MG63 (cell line): Measurements from ENCODE around the gene SELENOT. TPM values are rescaled to one million over a fixed set of nuclear protein-coding genes. Genes with fewer than 3 reads are reported as not detected.

ENCODE experiments used
- DNase-seq: peaks from one replicate; pipeline ENCODE4 v3.0.0-alpha.2; 2020
- H3K27me3 ChIP-seq: fragments of 250-450 bp; sonication (Bioruptor Pico); 2 replicates; pipeline ENCODE4 v1.5.1; 2020; ENCODE audit warnings: mild to moderate bottlenecking, moderate library complexity
- H3K36me3 ChIP-seq: fragments of 250-450 bp; sonication (Bioruptor Pico); 2 replicates; pipeline ENCODE4 v1.5.1; 2020; ENCODE audit warnings: mild to moderate bottlenecking, moderate library complexity
- H3K4me3 ChIP-seq: fragments of 250-450 bp; sonication (Bioruptor Pico); 2 replicates; pipeline ENCODE4 v1.5.1; 2020; ENCODE audit warnings: mild to moderate bottlenecking, moderate library complexity
- H3K9me3 ChIP-seq: fragments of 250-450 bp; sonication (Bioruptor Pico); 2 replicates; pipeline ENCODE4 v1.5.1; 2020; ENCODE audit warnings: mild to moderate bottlenecking, moderate library complexity
- total RNA-seq: library from RNA; depleted of rRNA; stranded (reverse); fragments of >200 nt; shearing (Covaris generic); gene quantifications from 2 replicates; pipeline ENCODE4 v1.2.3, GENCODE V29; 2014; ENCODE audit warnings: low replicate concordance; rRNA removed

The SELENOT gene, protein sequence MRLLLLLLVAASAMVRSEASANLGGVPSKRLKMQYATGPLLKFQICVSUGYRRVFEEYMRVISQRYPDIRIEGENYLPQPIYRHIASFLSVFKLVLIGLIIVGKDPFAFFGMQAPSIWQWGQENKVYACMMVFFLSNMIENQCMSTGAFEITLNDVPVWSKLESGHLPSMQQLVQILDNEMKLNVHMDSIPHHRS
- 123 and 174 TPM in 2 replicates for total RNA-seq

DNA sequence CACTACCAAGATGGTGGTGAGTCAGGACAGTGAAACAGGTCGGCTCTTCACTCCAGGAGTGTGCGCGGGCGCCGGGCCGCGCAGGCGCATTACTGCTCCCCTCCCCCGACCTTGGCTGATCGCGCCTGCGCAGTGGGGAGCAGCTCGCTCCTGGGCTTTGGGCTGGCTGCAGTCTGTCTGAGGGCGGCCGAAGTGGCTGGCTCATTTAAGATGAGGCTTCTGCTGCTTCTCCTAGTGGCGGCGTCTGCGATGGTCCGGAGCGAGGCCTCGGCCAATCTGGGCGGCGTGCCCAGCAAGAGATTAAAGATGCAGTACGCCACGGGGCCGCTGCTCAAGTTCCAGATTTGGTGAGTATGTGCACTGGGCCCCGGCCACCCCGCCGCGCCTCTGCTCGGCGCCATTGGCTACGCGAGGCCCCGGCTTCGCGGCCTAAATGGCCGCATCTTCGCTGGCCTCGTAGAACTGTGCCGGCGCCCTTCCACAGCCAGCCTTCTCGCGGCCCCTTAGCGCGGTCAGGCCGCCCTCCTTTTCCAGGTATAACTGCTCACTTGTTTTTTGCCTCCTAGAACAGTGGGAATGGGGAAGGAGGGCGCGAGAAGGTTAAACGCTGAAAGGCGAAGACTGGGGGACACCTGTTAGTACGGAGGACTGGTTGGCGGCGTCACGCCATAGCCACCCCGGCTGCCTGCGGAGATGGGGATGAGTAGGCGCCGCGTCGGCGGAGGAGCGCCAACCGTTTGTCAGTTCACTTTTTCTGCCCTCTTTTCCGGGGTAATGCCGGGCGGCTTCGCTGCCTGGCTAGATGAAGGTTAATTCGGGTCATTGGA is at the start of gene SELENOT:
Gene SELENOT, plus strand, starts transcription at position 169 of the 827 bp plus-strand sequence. Its CDS starts 42 bp downstream, at position 211.
- peak; percentile 98 for DNase-seq

DNA sequence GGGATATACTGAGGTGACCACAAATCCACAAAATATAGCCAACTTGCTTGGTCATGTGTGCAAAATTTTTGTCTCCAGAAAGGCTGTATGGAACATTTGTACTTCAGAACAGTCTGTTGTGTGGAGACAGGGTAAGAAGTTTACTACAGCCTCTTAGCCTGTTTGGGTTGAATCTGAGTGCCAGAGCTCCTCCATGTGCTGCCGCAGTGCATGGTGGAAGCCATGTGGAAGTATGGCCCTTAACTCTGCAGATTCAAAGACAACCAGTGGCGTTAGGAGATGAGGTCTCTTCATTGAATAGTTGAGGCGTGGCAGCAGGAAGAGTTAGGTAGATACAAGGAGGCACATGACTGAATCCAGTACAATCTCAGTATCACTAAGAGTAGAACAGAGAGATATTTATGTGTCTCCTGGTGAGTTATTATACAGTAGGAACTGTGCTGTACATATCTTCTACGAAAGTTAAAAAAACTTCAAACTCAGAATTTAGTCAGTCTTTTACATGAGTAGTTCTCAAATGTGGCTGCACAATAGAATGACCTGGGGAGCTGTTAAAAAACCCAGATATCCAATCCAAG is 47.2 kb upstream of the SELENOT start:
- DNase-seq: no peak
- Histone ChIP-seq H3K9me3 (no peaks in the 10 kb centered on the region), H3K4me3 (no peak overlapping the region), H3K27me3 (no peaks in the 10 kb centered on the region), H3K36me3 (peaks cover 83% of the 10 kb centered on the region)

More for the DNA sequence above, at the start of gene SELENOT:
- peak within 1 kb of the TSS; percentile 65 for H3K4me3 ChIP-seq
- no peaks in the 10 kb centered on the region for H3K9me3 ChIP-seq
- no peaks in the 10 kb centered on the region for H3K27me3 ChIP-seq
- peaks cover 20% of the 10 kb centered on the region for H3K36me3 ChIP-seq

GRCh38 chr3:150556792-150557191 is 46.3 kb upstream of the SELENOT start:
- no peaks in the 10 kb centered on the region for H3K9me3 ChIP-seq
- no peak overlapping the region for H3K4me3 ChIP-seq
- no peaks in the 10 kb centered on the region for H3K27me3 ChIP-seq
- H3K36me3 ChIP-seq: peaks cover 81% of the 10 kb centered on the region
- no peak for DNase-seq

GRCh38 chr3:150557725-150558124 is 45.4 kb upstream of the SELENOT start:
- H3K4me3 ChIP-seq: no peak overlapping the region
- no peaks in the 10 kb centered on the region for H3K9me3 ChIP-seq
- H3K36me3 ChIP-seq: peaks cover 76% of the 10 kb centered on the region
- no peaks in the 10 kb centered on the region for H3K27me3 ChIP-seq
- DNase-seq: no peak

GRCh38 chr3:150564243-150564642 is 38.9 kb upstream of the SELENOT start:
- DNase-seq: no peak
- Histone ChIP-seq H3K36me3 (peaks cover 76% of the 10 kb centered on the region), H3K27me3 (no peaks in the 10 kb centered on the region), H3K4me3 (no peak overlapping the region), H3K9me3 (no peaks in the 10 kb centered on the region)

DNA sequence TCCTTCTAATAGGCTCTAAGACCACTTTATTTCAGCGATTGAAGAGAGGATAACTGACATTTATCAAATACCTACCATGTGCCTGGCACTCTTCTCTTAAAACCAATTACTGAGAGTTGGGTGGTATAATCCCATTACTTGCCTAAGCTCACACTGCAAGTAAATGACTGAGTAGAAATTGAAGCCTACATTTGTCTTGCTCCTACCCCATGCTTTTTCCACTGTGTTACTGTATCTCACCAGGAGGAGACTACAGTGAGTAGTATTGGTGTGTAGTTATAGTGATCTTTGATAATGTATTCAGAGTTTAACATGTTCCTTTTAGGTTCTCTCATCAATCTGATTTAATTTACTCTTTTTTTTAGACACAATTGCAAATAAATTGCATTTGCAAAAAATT is 35.8 kb upstream of the SELENOT start:
- H3K27me3 ChIP-seq: no peaks in the 10 kb centered on the region
- no peak overlapping the region for H3K4me3 ChIP-seq
- H3K9me3 ChIP-seq: no peaks in the 10 kb centered on the region
- H3K36me3 ChIP-seq: peaks cover 82% of the 10 kb centered on the region
- DNase-seq: no peak

DNA sequence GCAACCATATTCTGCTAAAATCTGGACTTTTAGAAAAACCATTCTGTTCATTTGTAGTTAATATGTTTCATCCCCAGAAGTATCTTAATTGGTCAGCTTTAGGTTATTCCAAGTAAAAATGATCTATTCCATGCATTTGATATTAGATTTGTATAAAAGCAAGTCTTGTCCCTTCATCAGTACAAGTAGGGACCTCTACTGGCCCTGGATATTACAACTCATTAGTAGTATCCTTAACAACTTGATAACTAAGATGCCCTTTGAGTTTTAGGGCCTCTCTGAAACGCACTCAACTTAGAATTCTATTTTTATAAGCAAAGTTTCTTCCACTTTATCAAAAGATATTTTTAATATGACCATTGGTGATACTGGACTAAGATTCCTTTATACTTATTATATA is 25.3 kb upstream of the SELENOT start:
- Histone ChIP-seq H3K27me3 (no peaks in the 10 kb centered on the region), H3K36me3 (peaks cover 85% of the 10 kb centered on the region), H3K4me3 (no peak overlapping the region), H3K9me3 (no peaks in the 10 kb centered on the region)
- DNase-seq: no peak

DNA sequence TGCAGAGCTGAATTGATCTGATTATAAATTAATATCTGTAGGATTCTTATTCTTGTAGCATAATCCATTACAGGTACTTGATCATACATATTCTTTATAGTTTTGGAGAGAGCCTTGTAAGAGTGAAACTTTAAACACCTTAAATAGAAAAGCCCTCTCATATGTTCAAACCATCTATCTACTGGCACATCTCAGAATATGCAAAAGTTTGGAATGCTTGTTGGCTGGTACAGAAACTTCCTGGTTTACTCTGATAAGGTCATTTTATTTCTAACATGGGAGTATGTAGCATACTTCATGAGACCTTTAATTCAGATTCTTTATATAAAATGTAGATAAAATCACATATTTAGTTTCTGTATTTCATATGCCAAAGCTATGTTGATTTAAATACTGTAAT is 21.9 kb upstream of the SELENOT start:
- H3K27me3 ChIP-seq: no peaks in the 10 kb centered on the region
- DNase-seq: no peak
- H3K36me3 ChIP-seq: peaks cover 88% of the 10 kb centered on the region
- no peaks in the 10 kb centered on the region for H3K9me3 ChIP-seq
- no peak overlapping the region for H3K4me3 ChIP-seq

DNA sequence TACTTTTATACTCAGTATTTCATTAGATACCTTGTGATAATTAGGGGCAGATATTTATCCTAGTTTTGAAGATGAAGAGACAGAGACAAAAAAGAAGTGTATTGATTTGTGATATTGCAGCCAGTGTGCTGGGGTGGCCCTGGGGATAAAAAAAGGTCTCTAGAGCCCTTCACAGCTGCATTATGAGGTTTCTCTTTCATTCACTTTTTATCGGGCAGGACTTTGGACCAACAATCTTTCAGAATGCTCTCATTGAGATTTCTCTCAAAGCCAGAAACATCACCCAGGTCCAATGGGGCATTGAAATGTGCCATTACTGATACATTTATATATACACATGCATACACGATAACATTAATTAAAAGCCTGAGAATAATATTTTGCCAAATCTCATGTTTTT is 20.5 kb upstream of the SELENOT start:
- Histone ChIP-seq H3K9me3 (no peaks in the 10 kb centered on the region), H3K36me3 (peaks cover 81% of the 10 kb centered on the region), H3K4me3 (no peak overlapping the region), H3K27me3 (no peaks in the 10 kb centered on the region)
- DNase-seq: no peak

DNA sequence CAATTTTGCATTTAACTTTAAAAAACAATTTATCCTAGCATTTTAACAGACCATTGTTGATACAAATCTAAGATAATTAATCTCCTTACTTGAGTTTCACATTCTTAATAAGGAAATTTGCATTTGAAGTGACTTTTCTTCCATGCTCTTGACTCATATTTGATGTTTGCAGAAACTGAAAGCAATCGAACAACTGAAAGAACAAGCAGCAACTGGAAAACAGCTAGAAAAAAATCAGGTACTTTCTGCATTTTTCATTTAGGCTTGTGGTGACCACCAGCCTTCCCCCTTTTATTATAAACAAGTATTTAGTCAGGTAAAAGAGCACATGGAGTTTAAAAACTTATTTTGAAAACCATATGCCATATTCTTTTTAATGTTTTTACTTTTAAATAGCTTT is 20.1 kb upstream of the SELENOT start:
- H3K9me3 ChIP-seq: no peaks in the 10 kb centered on the region
- peaks cover 82% of the 10 kb centered on the region for H3K36me3 ChIP-seq
- DNase-seq: no peak
- no peaks in the 10 kb centered on the region for H3K27me3 ChIP-seq
- no peak overlapping the region for H3K4me3 ChIP-seq

- H3K4me3 ChIP-seq: no peak overlapping the region
- H3K9me3 ChIP-seq: no peaks in the 10 kb centered on the region
- peaks cover 39% of the 10 kb centered on the region for H3K36me3 ChIP-seq
- no peak for DNase-seq
- no peaks in the 10 kb centered on the region for H3K27me3 ChIP-seq
Measured at GRCh38 chr3:150588027-150588830, 14.9 kb upstream of the SELENOT start.

- no peak for DNase-seq
- no peaks in the 10 kb centered on the region for H3K27me3 ChIP-seq
- peaks cover 24% of the 10 kb centered on the region for H3K36me3 ChIP-seq
- no peaks in the 10 kb centered on the region for H3K9me3 ChIP-seq
- H3K4me3 ChIP-seq: no peak overlapping the region
Measured at GRCh38 chr3:150589759-150590158, 13.4 kb upstream of the SELENOT start.

DNA sequence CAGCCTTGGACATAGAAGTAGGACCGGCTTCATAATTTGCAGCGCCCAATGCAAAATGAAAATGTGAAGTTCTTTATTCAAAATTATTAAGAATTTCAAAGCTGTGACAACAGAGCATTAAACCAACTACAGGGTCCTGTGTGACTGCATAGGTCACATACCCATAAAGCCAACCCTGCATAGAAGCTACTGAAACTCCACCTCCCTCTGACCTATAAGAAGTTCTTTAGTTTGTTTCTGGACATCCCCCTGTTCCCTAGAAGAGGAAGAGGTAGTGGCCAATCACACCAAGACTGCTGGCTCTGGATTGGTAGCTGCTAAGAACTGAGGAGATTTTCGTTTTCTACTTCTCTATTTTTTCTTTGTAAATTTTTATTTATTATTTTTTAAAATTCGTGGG is 9.0 kb upstream of the SELENOT start:
- Histone ChIP-seq H3K36me3 (no peaks in the 10 kb centered on the region), H3K4me3 (no peak overlapping the region), H3K9me3 (no peaks in the 10 kb centered on the region), H3K27me3 (no peaks in the 10 kb centered on the region)
- DNase-seq: no peak

- no peak for DNase-seq
- H3K9me3 ChIP-seq: no peaks in the 10 kb centered on the region
- no peak overlapping the region for H3K4me3 ChIP-seq
- H3K27me3 ChIP-seq: no peaks in the 10 kb centered on the region
- H3K36me3 ChIP-seq: no peaks in the 10 kb centered on the region
Measured at GRCh38 chr3:150597646-150598045, 5.5 kb upstream of the SELENOT start.

DNA sequence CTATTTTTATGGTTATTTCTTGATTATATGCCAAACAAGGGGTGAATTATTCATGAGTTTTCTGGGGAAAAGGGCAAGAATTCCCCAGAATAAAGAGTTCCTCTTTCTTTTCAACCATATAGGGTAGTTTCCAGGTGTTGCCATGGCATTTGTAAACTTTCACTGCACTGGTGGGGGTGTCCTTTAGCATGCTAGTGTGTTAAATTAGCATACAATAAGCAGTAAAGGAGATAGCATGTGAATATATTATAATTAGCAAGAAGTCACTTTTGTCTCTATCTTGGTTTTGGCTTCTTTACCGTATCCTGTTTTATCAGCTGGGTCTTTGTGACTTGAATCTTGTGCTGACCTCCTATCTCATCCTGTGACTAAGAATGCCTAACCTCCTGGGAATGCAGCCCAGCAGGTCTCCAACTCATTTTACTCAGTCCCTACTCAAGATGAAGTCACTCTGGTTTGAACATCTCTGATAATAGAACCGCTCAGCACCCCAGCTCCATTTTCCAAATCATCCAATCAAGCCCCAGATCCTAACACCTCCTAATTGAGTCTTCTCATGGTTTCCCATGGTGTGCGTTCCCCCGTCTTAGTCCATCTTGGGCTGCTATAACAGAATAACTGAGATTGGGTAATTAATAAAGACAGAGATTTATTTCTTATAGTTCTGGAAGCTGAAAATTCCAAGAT is 3.4 kb upstream of the SELENOT start:
- DNase-seq: peak; percentile 86
- no peaks in the 10 kb centered on the region for H3K27me3 ChIP-seq
- H3K9me3 ChIP-seq: no peaks in the 10 kb centered on the region
- no peaks in the 10 kb centered on the region for H3K36me3 ChIP-seq
- H3K4me3 ChIP-seq: no peak overlapping the region
